Activated naive CD8-positive, alpha-beta T cell treated with anti-CD3 and anti-CD28 coated beads, Interleukin-2, amount 10 ng/mL, durations not matched to agents 7 days and 5 days (primary cell): ENCODE data around the gene JMJD6. TPM values are rescaled to one million over a fixed set of nuclear protein-coding genes. Genes with fewer than 3 reads are reported as not detected.
"Not testable (repeated sequence)": the region's sequence is repeated elsewhere in the genome, so short reads cannot be mapped to it uniquely, and the experiment has no call there.

Experiments used
- ATAC-seq: fragments of 150-1000 bp; cut with Tn5 transposase; one replicate; pipeline ENCODE4 v1.10.0; 2021; ENCODE audit warnings: low read depth, moderate library complexity
- POLR2A ChIA-PET: fragments of 350-600 bp; sonication (Branson Sonifier 250); formaldehyde crosslinking; loops from one replicate; lab custom pipeline; 2021; ENCODE audit warnings: antibody characterized with exemption; lab: Charles Lee
- DNase-seq: peaks from one replicate; pipeline ENCODE4 v3.0.0; 2021
- H3K27ac Mint-ChIP-seq: one replicate; pipeline ENCODE4 v1.8.0; 2022; ENCODE audit warnings: mild to moderate bottlenecking, mixed read lengths
- H3K27me3 Mint-ChIP-seq: one replicate; pipeline ENCODE4 v1.8.0; 2022; ENCODE audit warnings: mild to moderate bottlenecking, moderate library complexity, mixed read lengths
- H3K36me3 Mint-ChIP-seq: one replicate; pipeline ENCODE4 v1.8.0; 2021; ENCODE audit warnings: mild to moderate bottlenecking, mixed read lengths
- H3K4me1 Mint-ChIP-seq: one replicate; pipeline ENCODE4 v1.8.0; 2021; ENCODE audit warnings: mixed read lengths
- H3K4me3 Mint-ChIP-seq: one replicate; pipeline ENCODE4 v1.8.0; 2022; ENCODE audit warnings: mild to moderate bottlenecking, moderate library complexity, mixed read lengths
- H3K9me3 Mint-ChIP-seq: one replicate; pipeline ENCODE4 v1.8.0; 2021; ENCODE audit warnings: mixed read lengths
- total RNA-seq, 2 experiments: library from RNA; stranded (reverse); gene quantifications; one replicate each; pipeline ENCODE4 v1.2.3, GENCODE V29; 2021

JMJD6 gene
- total RNA-seq, 2 experiments from 2014 or later, result 55.0 to 58.9 TPM

GRCh38 chr17:76709951-76710862, 16.2 kb downstream of the JMJD6 start:
- H3K4me1 Mint-ChIP-seq, result peaks cover 32% of the 10 kb centered on the region
- peak overlapping the region; percentile 73 for H3K4me3 Mint-ChIP-seq
- POLR2A ChIA-PET, result interaction anchor here (1.2 to 1.5 kb wide), 3 partner anchors 16 to 153 kb away, joined by 3 to 6 read pairs (median 5); partner anchors contain the start of genes JMJD6 and METTL23
- H3K9me3 Mint-ChIP-seq, H3K27me3 Mint-ChIP-seq: not testable (repeated sequence)
- peaks cover 10% of the 10 kb centered on the region for H3K36me3 Mint-ChIP-seq
- peak; percentile 64 for DNase-seq
- ATAC-seq, result peak; percentile 19
- H3K27ac Mint-ChIP-seq, result peak overlapping the region; percentile 45

DNA sequence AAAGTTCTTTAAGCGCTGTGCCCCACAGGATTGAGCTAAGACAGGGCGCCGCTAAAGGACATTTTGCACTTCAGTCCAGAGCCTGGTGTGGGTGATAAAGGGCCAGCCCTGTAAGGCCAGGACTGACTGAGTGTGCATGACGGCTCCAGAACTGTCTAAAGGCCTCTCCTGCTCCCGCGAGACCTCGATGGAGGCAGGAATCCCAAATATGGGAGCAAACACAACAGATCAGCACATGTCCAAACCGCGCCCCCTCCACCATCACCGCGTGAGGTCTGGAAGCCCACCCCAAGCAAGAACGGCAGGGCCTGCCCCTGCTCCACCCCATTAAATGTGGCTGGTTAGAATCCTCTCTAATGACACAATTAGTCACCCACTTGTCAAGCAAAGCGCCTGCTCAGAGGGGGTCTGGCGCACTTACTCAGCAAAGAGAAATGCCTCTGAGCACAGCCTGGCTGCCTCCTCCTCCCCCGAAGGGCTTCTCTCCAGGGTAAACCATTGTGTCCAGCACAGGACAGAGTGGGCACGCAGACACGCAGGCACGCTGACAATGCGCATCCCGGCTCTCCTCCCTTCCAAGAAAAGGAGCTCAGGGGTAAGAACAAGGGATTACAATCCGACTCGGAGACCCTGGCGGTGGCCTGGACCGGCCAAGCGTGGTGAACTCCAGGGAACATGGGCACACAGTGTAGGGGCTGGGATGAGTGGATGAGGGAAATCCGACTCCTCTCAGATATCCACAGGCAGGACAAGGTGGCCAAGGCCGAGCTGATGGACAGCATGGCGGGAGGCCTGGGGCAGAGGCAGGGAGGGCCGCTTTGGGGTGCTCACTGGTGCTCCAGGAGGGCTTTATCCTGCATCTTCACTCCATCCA, 17.1 kb downstream of the JMJD6 start:
- peak overlapping the region; percentile 73 for H3K4me3 Mint-ChIP-seq
- no peak for DNase-seq
- peaks cover 29% of the 10 kb centered on the region for H3K4me1 Mint-ChIP-seq
- no peak for ATAC-seq
- H3K27ac Mint-ChIP-seq, result peak overlapping the region; percentile 45
- H3K9me3 Mint-ChIP-seq, result no peaks in the 10 kb centered on the region
- peaks cover 10% of the 10 kb centered on the region for H3K36me3 Mint-ChIP-seq
- H3K27me3 Mint-ChIP-seq, result no peaks in the 10 kb centered on the region
- POLR2A ChIA-PET, result interaction anchor here (1.2 to 1.5 kb wide), 4 partner anchors 9 to 153 kb away, joined by 3 to 6 read pairs (median 4); partner anchors contain the start of genes JMJD6 and METTL23

DNA sequence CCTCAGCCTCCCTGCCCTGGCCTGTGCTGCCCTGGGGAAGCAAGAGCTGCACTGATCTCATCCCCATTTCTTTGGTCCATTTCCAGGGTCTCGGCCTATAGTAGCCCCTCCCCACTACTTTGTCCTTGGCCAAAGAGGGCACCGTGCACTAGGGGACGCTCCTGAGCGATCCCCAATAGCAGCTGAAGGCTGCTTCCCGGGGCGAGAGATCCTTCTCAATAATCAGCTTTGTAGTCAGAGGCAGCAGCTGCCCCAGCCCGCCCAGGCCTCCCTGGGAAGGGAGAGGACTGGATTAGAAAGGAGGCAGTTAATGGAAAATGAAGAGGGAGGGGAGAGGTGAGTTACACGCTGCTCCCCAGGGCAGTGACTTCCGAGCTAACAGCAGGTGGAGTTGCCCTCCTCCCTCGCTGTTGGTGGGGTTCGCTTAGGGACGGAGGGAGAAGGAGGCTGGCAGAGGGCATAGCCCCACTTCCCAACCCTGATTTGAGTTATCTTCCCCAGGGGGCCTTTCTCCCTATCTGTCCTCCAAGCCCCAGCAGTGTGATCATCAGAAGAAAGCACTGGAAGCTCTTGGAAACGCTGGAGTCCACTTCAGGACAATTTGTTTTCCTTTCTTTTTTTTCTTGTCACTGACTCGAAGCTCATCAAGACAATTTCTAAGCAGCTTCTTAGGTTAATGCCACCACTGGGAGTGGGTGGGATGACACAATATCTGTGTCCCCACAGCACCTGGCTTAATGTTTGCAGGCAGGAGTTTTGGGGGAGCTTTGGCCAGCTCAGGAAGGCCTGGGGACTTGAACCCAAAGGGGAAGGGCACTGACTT, 18.2 kb downstream of the JMJD6 start:
- Mint-ChIP-seq H3K4me1 (peaks cover 18% of the 10 kb centered on the region), H3K36me3 (peaks cover 4% of the 10 kb centered on the region), H3K27ac (no peak overlapping the region), H3K27me3 (no peaks in the 10 kb centered on the region), H3K4me3 (no peak overlapping the region), H3K9me3 (no peaks in the 10 kb centered on the region)
- no peak for ATAC-seq
- POLR2A ChIA-PET, result interaction anchor here (1.4 kb wide), 2 partner anchors 10 to 18 kb away, joined by 3 to 4 read pairs; partner anchors contain the start of genes JMJD6 and METTL23
- DNase-seq, result no peak

- DNase-seq (no peak), ATAC-seq (no peak)
- Mint-ChIP-seq H3K36me3 (peaks cover 4% of the 10 kb centered on the region), H3K27me3 (no peaks in the 10 kb centered on the region), H3K9me3 (no peaks in the 10 kb centered on the region), H3K4me3 (no peak overlapping the region), H3K27ac (no peak overlapping the region), H3K4me1 (peaks cover 17% of the 10 kb centered on the region)
- POLR2A ChIA-PET, result interaction anchor here (0.7 kb wide), 2 partner anchors 23 to 107 kb away, joined by 4 read pairs; no protein-coding TSS in a partner anchor
Observed at GRCh38 chr17:76706817-76707216, 19.6 kb downstream of the JMJD6 start.

DNA sequence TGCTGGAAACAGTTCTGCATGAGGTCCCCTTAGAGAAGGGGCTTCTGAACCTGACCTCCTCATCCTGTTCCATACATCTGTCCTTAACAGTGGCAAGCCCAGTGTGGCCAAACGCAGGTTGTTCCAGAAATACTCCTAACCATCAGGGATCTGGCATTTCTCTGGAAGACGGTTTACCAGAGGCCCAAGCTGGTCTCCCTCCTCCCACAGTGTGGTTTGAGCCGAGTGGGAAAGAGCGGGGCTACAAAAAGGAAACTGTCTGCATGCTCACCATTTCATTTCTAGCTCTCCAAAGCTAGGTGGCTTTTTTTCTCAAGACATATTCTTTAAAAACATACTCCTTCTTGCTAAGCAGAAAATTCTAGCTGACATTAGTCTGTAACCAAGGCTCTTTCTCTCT, 21.6 kb downstream of the JMJD6 start:
- POLR2A ChIA-PET, result no interaction called here
- no peak for DNase-seq
- H3K4me1 Mint-ChIP-seq, result peaks cover 8% of the 10 kb centered on the region

DNA sequence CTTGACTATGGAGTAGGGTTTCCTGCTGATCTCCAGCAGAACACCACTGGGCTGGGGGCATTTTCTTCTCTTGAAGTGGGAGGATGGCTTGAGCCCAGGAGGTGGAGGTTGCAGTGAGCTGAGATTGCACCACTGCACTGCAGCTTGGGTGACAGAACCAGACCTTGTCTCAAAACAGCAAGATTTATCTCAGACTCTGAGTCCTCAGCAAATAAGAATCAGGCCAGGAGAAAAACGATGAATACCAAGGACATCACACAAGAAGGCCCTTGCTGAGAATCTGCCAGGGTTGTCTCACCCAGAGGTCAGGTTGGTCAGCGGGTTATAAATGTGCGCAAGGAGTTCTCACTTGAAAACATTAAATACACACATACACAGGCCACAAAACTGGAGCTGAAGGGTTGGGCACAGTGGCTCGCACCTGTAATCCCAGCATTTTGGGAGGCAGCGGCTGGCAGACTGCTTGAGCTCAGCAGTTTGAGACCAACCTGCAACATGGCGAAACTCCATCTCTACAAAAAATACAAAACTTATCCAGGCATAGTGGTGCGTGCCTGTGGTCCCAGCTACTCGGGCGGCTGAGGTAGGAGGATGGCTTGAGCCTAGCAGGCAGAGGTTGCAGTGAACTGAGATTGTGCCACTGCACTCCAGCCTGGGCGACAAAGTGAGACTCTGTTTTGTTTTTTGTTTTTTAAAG, 23.3 kb downstream of the JMJD6 start:
- POLR2A ChIA-PET, result interaction anchor here (0.6 kb wide), 2 partner anchors 12 to 144 kb away, joined by 4 to 5 read pairs; no protein-coding TSS in a partner anchor

More for the DNA sequence above, 21.6 kb downstream of the JMJD6 start:
- Mint-ChIP-seq H3K27ac (no peak overlapping the region), H3K4me3 (no peak overlapping the region), H3K27me3 (no peaks in the 10 kb centered on the region), H3K36me3 (peaks cover 4% of the 10 kb centered on the region), H3K9me3 (no peaks in the 10 kb centered on the region)
- ATAC-seq, result no peak

GRCh38 chr17:76702076-76702475, 24.3 kb downstream of the JMJD6 start:
- Mint-ChIP-seq H3K27me3 (no peaks in the 10 kb centered on the region), H3K4me1 (peaks cover 4% of the 10 kb centered on the region), H3K9me3 (no peaks in the 10 kb centered on the region), H3K36me3 (peaks cover 4% of the 10 kb centered on the region), H3K4me3 (no peak overlapping the region), H3K27ac (no peak overlapping the region)
- no peak for ATAC-seq
- no peak for DNase-seq
- POLR2A ChIA-PET, result no interaction called here

More for the DNA sequence above, 23.3 kb downstream of the JMJD6 start:
- ATAC-seq, result no peak
- peaks cover 4% of the 10 kb centered on the region for H3K36me3 Mint-ChIP-seq
- H3K4me1 Mint-ChIP-seq, result peaks cover 4% of the 10 kb centered on the region
- H3K4me3 Mint-ChIP-seq, result no peak overlapping the region
- H3K27ac Mint-ChIP-seq, result no peak overlapping the region
- H3K27me3 Mint-ChIP-seq, result no peaks in the 10 kb centered on the region
- H3K9me3 Mint-ChIP-seq, result no peaks in the 10 kb centered on the region
- no peak for DNase-seq

- Mint-ChIP-seq H3K4me1 (peaks cover 5% of the 10 kb centered on the region), H3K27me3 (no peaks in the 10 kb centered on the region), H3K9me3 (no peaks in the 10 kb centered on the region), H3K36me3 (no peaks in the 10 kb centered on the region), H3K27ac (no peak overlapping the region), H3K4me3 (no peak overlapping the region)
- POLR2A ChIA-PET, result no interaction called here
- DNase-seq (no peak), ATAC-seq (no peak)
Observed at GRCh38 chr17:76701471-76701967, 24.9 kb downstream of the JMJD6 start.

GRCh38 chr17:76700617-76701470, 25.6 kb downstream of the JMJD6 start:
- POLR2A ChIA-PET, result no interaction called here
- Mint-ChIP-seq H3K27me3 (no peaks in the 10 kb centered on the region), H3K4me3 (no peak overlapping the region), H3K27ac (no peak overlapping the region), H3K4me1 (peaks cover 9% of the 10 kb centered on the region), H3K36me3 (no peaks in the 10 kb centered on the region), H3K9me3 (no peaks in the 10 kb centered on the region)
- DNase-seq, result no peak
- ATAC-seq, result peak; percentile 42

- peaks cover 13% of the 10 kb centered on the region for H3K4me1 Mint-ChIP-seq
Observed at GRCh38 chr17:76700270-76700616, 26.2 kb downstream of the JMJD6 start.

DNA sequence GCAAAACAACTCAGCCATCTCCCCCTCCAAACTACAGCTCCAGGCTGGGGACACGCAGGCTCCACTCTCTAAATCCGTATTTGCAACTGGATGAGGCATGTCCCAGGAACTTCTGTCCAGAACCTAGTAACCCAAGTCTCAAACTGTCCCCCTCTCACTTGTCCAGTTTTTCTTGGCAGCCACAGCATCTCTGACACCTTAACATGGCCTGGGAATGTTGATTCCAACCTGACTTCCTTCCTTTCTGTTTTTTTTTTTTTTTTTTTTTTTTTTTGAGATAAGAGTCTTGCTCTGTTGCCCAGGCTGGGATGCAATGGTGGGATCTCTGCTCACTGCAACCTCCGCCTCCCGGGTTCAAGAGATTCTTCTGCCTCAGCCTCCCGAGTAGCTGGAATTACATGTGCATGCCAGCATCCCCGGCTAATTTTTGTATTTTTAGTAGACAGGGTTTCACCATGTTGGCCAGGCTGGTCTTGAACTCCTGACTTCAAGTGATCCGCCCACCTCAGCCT, 27.9 kb downstream of the JMJD6 start:
- POLR2A ChIA-PET, DNase-seq, H3K27ac Mint-ChIP-seq, H3K27me3 Mint-ChIP-seq, H3K9me3 Mint-ChIP-seq, ATAC-seq, H3K36me3 Mint-ChIP-seq, H3K4me3 Mint-ChIP-seq: not testable (repeated sequence)
- H3K4me1 Mint-ChIP-seq, result peaks cover 13% of the 10 kb centered on the region

More at GRCh38 chr17:76700270-76700616, 26.2 kb downstream of the JMJD6 start:
- Mint-ChIP-seq H3K9me3 (no peaks in the 10 kb centered on the region), H3K4me3 (no peak overlapping the region), H3K27me3 (no peaks in the 10 kb centered on the region), H3K36me3 (peaks cover 2% of the 10 kb centered on the region), H3K27ac (no peak overlapping the region)
- POLR2A ChIA-PET, result no interaction called here
- DNase-seq, result no peak
- peak; percentile 16 for ATAC-seq
